H1 (cell line): ENCODE data around the gene CNNM3. TPM values are rescaled to one million over a fixed set of nuclear protein-coding genes. Genes with fewer than 3 reads are reported as not detected.

Source experiments
- BACH1 ChIP-seq: IDR thresholded peaks from 2 replicates; pipeline ENCODE4 v1.6.1; 2012; ENCODE audit warnings: low read length, improper control_type of control experiment
- FOSL1 ChIP-seq: IDR thresholded peaks from 2 replicates; pipeline ENCODE4 v1.6.1; 2011; ENCODE audit warnings: mild to moderate bottlenecking, low read depth, low read length, moderate library complexity; ENCODE audit not compliant: insufficient read depth
- HDAC6 ChIP-seq: IDR thresholded peaks from one replicate; pipeline ENCODE4 v1.7.1; 2012; ENCODE audit warnings: low read depth, mild to moderate bottlenecking, inconsistent platforms, low read length, moderate library complexity
- KDM4A ChIP-seq: IDR thresholded peaks from one replicate; pipeline ENCODE4 v1.7.1; 2012; ENCODE audit warnings: low read depth, mild to moderate bottlenecking, moderate library complexity, low read length, inconsistent platforms; ENCODE audit not compliant: severe bottlenecking
- POU5F1 ChIP-seq: IDR thresholded peaks from 2 replicates; pipeline ENCODE4 v1.6.1; 2011; ENCODE audit warnings: low read depth, mild to moderate bottlenecking, low read length, moderate library complexity
- RAD21 ChIP-seq, 2 experiments: IDR thresholded peaks in 1 of 2; conservative IDR thresholded peaks in 1 of 2; 2 replicates each; pipeline ENCODE4 v1.6.1; 2011; ENCODE audit warnings: low read depth in 2 of 2, low read length in 2 of 2, improper control_type of control experiment in 1 of 2, inconsistent platforms in 1 of 2, mild to moderate bottlenecking in 1 of 2, moderate library complexity in 1 of 2
- RBBP5 ChIP-seq: IDR thresholded peaks from 2 replicates; pipeline ENCODE4 v1.7.1; 2012; ENCODE audit warnings: low read depth, mild to moderate bottlenecking, inconsistent platforms, low read length, moderate library complexity, borderline replicate concordance
- SAP30 ChIP-seq: fragments of 300-600 bp; sonication (generic); IDR thresholded peaks from 2 replicates; pipeline ENCODE4 v1.7.1; 2012; ENCODE audit warnings: low read length, moderate library complexity, mild to moderate bottlenecking, inconsistent platforms; ENCODE audit not compliant: insufficient read depth, insufficient replicate concordance
- ZNF274 ChIP-seq: IDR thresholded peaks from 2 replicates; pipeline ENCODE4 v1.7.0; 2012; ENCODE audit warnings: low read length, borderline replicate concordance; ENCODE audit errors: extremely low read depth
- polyA plus RNA-seq, 7 experiments: library from polyadenylated mRNA; depleted of rRNA in 3 of 7; stranded (reverse) in 5 of 7; unstranded in 2 of 7; fragments of >200 nt in 5 of 7; fragments of 200-250 nt in 2 of 7; gene quantifications; 1 replicate in 5 of 7; 2 replicates in 1 of 7; 4 replicates in 1 of 7; pipeline versions ENCODE4 v1.2.1 to v1.2.3, GENCODE V29; 2011 to 2013; ENCODE audit warnings: missing spikeins in 2 of 7, mixed read lengths in 2 of 7
- total RNA-seq: library from RNA; stranded (reverse); fragmentation: NEBNext Ultra II Directional; extraction: Animal tissue kit (Norgen Biotek cat#: 25700); gene quantifications from 2 replicates; pipeline ENCODE4 v1.2.1, GENCODE V29; 2021
- TF ChIP-seq, protein P1 (sequence below): fragments of 300-600 bp; sonication (generic); IDR thresholded peaks from 2 replicates; pipeline ENCODE4 v1.7.1; 2012; ENCODE audit warnings: low read length, moderate library complexity, mild to moderate bottlenecking, inconsistent platforms; ENCODE audit not compliant: insufficient replicate concordance

The CNNM3 gene
- total and polyA plus RNA-seq, 2 of the 8 experiments (the other 6 are each of a cell fraction or from before 2014, with no cell fraction given), result 29.1 to 29.2 TPM

- TF ChIP-seq KDM4A, result peak; percentile 81
- no peak for TF ChIP-seq FOSL1
- TF ChIP-seq SAP30, result no peak
- TF ChIP-seq, protein P1, sequence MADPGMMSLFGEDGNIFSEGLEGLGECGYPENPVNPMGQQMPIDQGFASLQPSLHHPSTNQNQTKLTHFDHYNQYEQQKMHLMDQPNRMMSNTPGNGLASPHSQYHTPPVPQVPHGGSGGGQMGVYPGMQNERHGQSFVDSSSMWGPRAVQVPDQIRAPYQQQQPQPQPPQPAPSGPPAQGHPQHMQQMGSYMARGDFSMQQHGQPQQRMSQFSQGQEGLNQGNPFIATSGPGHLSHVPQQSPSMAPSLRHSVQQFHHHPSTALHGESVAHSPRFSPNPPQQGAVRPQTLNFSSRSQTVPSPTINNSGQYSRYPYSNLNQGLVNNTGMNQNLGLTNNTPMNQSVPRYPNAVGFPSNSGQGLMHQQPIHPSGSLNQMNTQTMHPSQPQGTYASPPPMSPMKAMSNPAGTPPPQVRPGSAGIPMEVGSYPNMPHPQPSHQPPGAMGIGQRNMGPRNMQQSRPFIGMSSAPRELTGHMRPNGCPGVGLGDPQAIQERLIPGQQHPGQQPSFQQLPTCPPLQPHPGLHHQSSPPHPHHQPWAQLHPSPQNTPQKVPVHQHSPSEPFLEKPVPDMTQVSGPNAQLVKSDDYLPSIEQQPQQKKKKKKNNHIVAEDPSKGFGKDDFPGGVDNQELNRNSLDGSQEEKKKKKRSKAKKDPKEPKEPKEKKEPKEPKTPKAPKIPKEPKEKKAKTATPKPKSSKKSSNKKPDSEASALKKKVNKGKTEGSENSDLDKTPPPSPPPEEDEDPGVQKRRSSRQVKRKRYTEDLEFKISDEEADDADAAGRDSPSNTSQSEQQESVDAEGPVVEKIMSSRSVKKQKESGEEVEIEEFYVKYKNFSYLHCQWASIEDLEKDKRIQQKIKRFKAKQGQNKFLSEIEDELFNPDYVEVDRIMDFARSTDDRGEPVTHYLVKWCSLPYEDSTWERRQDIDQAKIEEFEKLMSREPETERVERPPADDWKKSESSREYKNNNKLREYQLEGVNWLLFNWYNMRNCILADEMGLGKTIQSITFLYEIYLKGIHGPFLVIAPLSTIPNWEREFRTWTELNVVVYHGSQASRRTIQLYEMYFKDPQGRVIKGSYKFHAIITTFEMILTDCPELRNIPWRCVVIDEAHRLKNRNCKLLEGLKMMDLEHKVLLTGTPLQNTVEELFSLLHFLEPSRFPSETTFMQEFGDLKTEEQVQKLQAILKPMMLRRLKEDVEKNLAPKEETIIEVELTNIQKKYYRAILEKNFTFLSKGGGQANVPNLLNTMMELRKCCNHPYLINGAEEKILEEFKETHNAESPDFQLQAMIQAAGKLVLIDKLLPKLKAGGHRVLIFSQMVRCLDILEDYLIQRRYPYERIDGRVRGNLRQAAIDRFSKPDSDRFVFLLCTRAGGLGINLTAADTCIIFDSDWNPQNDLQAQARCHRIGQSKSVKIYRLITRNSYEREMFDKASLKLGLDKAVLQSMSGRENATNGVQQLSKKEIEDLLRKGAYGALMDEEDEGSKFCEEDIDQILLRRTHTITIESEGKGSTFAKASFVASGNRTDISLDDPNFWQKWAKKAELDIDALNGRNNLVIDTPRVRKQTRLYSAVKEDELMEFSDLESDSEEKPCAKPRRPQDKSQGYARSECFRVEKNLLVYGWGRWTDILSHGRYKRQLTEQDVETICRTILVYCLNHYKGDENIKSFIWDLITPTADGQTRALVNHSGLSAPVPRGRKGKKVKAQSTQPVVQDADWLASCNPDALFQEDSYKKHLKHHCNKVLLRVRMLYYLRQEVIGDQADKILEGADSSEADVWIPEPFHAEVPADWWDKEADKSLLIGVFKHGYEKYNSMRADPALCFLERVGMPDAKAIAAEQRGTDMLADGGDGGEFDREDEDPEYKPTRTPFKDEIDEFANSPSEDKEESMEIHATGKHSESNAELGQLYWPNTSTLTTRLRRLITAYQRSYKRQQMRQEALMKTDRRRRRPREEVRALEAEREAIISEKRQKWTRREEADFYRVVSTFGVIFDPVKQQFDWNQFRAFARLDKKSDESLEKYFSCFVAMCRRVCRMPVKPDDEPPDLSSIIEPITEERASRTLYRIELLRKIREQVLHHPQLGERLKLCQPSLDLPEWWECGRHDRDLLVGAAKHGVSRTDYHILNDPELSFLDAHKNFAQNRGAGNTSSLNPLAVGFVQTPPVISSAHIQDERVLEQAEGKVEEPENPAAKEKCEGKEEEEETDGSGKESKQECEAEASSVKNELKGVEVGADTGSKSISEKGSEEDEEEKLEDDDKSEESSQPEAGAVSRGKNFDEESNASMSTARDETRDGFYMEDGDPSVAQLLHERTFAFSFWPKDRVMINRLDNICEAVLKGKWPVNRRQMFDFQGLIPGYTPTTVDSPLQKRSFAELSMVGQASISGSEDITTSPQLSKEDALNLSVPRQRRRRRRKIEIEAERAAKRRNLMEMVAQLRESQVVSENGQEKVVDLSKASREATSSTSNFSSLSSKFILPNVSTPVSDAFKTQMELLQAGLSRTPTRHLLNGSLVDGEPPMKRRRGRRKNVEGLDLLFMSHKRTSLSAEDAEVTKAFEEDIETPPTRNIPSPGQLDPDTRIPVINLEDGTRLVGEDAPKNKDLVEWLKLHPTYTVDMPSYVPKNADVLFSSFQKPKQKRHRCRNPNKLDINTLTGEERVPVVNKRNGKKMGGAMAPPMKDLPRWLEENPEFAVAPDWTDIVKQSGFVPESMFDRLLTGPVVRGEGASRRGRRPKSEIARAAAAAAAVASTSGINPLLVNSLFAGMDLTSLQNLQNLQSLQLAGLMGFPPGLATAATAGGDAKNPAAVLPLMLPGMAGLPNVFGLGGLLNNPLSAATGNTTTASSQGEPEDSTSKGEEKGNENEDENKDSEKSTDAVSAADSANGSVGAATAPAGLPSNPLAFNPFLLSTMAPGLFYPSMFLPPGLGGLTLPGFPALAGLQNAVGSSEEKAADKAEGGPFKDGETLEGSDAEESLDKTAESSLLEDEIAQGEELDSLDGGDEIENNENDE, result no peak
- TF ChIP-seq RAD21 (IDR thresholded peaks at IDR 0.05 in 1 of 2, conservative IDR thresholded peaks at IDR 0.05 in 1 of 2; ENCODE audit: low read depth in 2 of 2, low read length in 2 of 2), result peak in 1 of 2 experiments; percentile 13; a peak in 2 of 4 replicates
- no peak for TF ChIP-seq BACH1
- no peak for TF ChIP-seq ZNF274
- TF ChIP-seq HDAC6, result no peak
- peak; percentile 52; the same call in 1 of the 2 replicates for TF ChIP-seq RBBP5
- no peak for TF ChIP-seq POU5F1
Observed at GRCh38 chr2:96816127-96816835, at the start of gene CNNM3 (continued).
